T-helper 2 cell (primary cell): ENCODE measurements around the gene GADL1.

Experiments used
- DNase-seq, 5 experiments: peaks; one replicate each; pipeline versions ENCODE4 v3.0.0 to v3.0.0-alpha.2; 2012 to 2022

Gene GADL1

GRCh38 chr3:30720586-30721313 lies 173.7 kb downstream of the GADL1 start:
- DNase-seq = no peak

DNA sequence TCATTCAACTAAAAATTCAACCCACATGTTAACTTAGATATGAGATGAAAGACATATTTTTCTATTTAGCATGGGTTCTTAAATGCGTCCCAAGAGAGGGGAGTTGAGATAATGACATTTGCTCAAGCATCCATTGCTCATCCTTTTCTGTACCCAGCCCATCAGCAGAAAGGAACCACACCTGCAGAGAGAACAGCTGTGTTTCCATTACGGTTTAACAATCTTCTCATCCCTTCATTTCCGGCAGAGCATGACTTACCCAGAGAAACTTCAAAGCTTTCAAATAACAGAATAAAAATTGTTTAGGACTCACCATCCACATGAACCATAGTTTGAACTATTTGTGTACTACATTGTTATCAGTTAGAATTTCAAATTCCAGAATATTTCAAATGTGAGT lies 174.9 kb downstream of the GADL1 start:
- DNase-seq = no peak

DNA sequence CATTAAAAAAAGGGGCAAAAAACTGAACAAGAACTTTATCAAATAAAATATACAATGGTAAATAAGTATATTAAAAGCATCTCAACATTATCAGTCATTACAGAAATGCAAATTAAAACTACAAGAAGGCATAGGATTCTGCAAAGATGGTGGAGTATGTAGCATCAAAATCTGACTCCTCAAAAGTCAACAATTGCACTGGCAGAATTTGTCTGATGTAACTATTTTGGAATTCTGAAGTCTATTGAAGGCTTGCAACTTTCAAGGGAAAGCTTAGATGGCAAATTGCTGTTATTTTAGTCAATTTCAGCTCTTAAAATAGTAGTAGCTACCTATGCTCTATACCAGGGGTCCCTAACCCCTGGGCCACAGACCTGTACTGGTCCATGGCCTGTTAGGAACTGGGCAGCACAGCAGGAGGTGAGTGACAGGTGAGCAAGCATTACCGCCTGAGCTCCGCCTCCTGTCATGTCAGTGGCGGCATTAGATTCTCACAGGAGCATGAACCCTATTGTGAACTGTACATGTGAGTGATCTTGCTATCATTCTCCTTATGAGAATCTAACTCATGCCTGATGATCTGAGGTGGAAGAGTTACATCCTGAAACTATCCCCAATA lies 180.5 kb downstream of the GADL1 start:
- DNase-seq = no peak

DNA sequence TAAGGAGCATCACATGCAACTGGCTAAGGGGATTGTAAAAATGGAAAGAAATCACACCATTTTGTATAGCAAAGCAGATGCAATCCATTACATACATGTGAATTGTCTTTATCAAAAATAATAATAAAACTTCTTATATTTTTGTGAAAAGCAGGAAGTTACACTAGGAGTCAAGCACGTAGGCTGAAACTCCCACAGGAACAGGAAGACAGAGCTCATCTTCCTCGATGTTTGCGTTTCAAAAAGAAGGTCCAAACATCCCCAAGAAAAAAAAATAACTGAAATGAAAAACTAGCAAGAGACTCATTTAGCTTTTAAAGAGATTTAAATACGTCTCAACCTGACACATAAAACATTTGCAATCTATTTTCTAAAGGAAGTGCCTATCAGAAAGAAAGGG lies 181.5 kb downstream of the GADL1 start:
- DNase-seq = no peak

- DNase-seq = no peak
Measured at GRCh38 chr3:30711867-30712266, 182.6 kb downstream of the GADL1 start.

DNA sequence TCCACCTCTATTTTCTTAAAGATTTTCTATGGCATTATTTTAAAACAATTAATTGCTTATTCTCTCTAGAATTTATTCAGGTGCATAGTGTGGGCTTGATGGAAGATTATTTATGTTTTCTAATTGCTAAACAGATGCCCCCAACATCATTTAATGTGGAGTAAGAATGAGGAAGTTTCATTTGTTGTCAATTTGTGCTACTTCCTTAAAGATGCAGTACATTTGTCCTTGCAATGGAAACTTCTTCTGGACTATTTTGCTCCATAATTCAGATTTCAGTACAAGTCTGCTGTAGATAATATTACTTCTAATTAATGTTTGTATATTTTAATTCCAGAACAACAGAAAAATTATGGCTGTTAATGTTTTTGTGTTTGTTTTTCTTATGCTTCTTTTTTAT lies 183.3 kb downstream of the GADL1 start:
- no peak for DNase-seq

DNA sequence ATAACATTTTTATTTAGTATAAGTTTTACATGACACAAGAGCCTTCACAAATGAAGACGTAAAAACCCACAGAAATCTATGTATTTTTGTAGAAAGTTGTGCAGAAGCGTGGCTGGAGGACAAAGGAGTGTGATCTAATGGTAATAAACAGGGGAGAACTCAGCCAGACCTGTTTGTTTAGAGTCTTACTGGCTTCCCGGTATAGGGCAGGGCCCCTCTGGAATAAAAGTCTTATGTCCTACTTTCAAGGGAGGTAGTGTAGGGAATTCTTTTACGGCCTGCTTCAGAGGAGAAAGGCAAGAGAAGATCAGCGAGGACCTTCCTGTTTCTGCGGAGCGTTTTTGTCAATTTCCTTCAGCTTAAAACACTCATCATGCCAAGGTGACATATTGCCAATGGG lies 184.4 kb downstream of the GADL1 start:
- DNase-seq = no peak

GRCh38 chr3:30708472-30708871 lies 186.0 kb downstream of the GADL1 start:
- no peak for DNase-seq

DNA sequence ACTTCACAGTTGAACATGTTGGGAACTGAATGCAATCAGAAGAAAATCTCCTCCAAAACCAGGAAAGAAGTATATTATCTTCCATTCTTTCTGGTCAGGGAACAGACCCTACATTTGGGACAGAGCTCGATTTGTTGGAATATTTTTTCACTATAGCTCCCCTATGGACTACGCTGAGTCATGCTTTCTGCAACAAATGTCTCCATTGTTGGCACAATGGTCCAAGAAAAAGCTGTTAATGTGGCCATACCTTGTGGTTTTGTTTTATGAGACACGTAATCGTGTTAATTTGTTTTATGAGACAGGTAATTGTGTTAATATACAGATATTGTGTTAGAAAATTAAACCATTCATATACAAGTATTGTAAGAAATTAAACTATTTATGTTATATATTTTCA lies 186.6 kb downstream of the GADL1 start:
- DNase-seq = no peak

- no peak for DNase-seq
Measured at GRCh38 chr3:30704931-30705890, 189.2 kb downstream of the GADL1 start.

- DNase-seq = no peak
Measured at GRCh38 chr3:30702828-30703397, 191.5 kb downstream of the GADL1 start.

DNA sequence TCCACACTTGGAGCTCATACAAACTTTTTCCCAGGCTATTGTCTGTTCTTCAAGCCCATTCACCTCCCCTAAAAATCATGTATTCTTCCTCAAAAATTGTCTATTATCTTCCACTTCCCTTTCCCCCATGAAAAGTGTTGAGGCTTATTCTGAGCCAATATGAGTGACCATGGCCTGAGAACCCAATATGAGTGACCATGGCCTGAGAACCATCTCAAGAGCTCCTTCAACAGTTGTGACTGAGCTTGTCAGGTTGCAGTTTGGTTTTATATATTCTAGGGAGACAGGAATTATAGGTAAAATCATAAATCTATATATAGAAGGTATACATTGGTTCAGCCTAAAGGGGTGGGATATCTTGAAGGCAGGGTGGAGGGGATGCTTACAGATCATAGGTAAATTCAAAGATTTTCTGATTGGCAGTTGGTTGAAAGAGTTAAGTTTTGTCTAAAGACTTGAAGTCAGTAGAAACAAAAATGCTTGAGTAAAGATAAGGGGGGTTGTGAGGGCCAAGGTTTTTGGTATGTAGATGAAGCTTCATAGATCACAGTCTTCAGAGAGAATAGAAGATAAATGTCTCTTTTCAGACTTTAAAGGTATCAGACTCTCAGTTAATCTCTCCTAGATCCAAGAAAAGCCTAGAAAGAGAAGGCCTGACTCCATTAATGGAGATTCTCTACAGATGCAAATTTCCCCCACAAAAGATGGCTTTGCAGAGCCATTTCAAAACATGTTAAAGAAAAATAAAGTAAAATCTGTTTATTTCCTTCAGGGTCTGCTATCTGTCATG lies 192.2 kb downstream of the GADL1 start:
- DNase-seq = no peak

GRCh38 chr3:30700702-30701321 lies 193.6 kb downstream of the GADL1 start:
- no peak for DNase-seq

DNA sequence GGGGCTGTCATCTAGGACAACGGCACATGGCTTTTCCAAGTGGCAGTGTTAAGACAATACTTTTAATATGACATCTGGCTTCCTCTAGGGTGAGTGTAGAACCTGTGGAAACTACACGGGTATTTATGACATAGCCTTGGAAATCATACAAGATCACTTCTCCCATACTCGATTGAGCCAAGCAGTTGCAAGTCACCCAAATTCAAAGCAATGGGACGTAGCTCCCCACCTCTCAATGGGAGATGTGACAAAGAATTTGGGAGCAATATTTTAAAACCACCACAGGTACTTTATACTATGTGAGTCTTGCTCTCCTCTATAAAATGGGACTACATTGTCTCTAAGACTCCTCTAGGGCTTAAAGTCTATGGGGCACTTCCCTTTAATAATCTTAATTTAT lies 194.5 kb downstream of the GADL1 start:
- no peak for DNase-seq

DNA sequence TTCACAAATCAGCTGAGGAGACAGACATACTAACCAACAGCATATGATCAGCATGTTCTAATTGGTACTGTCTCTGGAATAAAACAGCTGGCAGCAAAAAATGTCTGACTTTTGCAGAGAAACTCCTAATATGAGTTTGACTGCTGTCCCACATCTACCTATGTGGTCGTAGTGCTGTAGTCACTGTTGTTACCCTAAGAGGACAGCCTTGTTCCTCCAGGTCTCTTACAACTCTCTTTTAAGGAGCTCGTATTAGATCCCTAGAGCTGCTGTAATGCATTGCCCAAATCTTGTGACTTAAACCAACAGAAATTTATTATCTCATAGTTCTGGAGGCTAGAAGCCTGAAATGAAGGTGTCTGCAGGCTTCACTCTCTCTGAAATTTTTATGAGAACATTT lies 195.9 kb downstream of the GADL1 start:
- no peak for DNase-seq

- no peak for DNase-seq
Measured at GRCh38 chr3:30696896-30697295, 197.6 kb downstream of the GADL1 start.

DNA sequence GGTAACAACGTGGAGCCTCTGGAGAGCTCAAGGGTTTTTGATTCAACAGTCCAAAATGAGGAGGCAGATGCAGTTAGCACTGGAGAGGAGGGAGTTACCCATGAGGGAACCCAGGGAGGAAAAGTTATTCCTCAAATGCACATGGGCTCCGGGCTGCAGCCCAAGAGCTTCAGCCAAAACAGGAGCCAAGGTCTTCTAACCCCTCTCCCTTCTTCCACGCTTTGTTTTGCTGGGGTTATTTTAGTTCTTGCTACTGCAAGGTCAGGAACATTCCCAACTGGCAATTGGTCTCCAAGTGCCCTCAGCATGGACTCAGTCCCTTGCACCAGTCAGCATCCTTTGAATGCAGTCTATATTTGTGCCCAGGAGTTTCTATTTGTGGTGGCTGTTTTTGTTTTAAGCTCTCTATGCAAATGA lies 198.1 kb downstream of the GADL1 start:
- no peak for DNase-seq

- DNase-seq = no peak
Measured at GRCh38 chr3:30695302-30696061, 199.0 kb downstream of the GADL1 start.

DNA sequence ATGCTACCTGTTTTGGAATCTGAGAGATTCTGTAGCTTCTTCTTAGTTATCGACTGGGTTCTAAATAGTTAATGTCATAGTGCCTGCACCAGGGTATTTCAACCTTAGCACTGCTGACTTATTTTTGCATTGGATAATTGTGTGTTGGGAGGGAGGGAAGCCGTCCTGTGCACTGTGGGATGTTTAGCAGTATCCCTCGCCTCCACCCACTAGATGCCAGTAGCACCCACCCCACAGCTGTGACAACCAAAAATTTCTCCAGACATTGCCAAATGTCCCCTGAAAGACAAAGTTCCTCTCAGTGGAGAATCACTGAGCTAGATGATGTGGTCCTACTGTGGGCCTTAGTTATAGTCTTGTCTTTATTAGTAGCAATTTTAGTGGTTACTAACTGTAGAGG lies 199.8 kb downstream of the GADL1 start:
- no peak for DNase-seq

DNA sequence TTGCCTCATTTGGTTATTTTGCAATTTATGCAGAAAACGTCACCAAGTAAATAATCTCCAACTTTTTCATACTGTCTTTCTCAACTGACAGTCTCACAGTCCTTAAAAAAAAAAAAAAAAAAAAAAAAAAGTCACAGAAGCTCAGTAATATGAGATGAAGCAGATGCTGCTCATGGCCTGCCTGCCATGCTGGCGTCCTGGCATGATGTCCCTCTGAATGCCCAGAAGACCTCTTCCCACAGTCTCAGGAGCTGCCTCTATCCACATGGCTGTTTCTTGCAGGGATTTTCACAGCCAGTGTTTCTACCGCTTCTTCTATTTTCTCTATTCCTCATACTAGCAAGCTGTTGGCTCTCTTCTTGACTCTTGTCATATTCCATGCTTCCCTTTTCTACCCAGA lies 200.3 kb downstream of the GADL1 start:
- no peak for DNase-seq
